GM12891 (cell line): ENCODE data around the gene ATRNL1.
"Not testable (repeated sequence)": the region's sequence is repeated elsewhere in the genome, so short reads cannot be mapped to it uniquely, and the experiment has no call there.

Source experiments
- DNase-seq: peaks from one replicate; pipeline ENCODE4 v3.0.0; 2011; ENCODE audit warnings: low spot score; ENCODE audit not compliant: insufficient read length
- FAIRE-seq: peaks from 2 replicates; lab custom pipeline; 2011; peaks lifted over from hg19 to GRCh38; lab: Jason Lieb, UNC
- PAX5 ChIP-seq: IDR thresholded peaks from 2 replicates; pipeline ENCODE4 v1.6.1; 2011; ENCODE audit warnings: low read length, moderate library complexity, mild to moderate bottlenecking; ENCODE audit not compliant: insufficient read depth, severe bottlenecking
- POLR2A ChIP-seq: IDR thresholded peaks from 2 replicates; pipeline ENCODE4 v1.6.1; 2011; ENCODE audit warnings: low read depth, low read length, control low read depth
- POLR2AphosphoS5 ChIP-seq: IDR thresholded peaks from 2 replicates; pipeline ENCODE4 v1.6.1; 2011; ENCODE audit warnings: low read depth, low read length, control low read depth
- POU2F2 ChIP-seq: IDR thresholded peaks from 2 replicates; pipeline ENCODE4 v1.6.1; 2011; ENCODE audit warnings: low read depth, mild to moderate bottlenecking, control low read depth, low read length, moderate library complexity
- SPI1 ChIP-seq: IDR thresholded peaks from 2 replicates; pipeline ENCODE4 v1.6.1; 2011; ENCODE audit warnings: low read depth, low read length, control low read depth
- TAF1 ChIP-seq: IDR thresholded peaks from 2 replicates; pipeline ENCODE4 v1.6.1; 2011; ENCODE audit warnings: low read depth, low read length, control low read depth

The ATRNL1 gene

DNA sequence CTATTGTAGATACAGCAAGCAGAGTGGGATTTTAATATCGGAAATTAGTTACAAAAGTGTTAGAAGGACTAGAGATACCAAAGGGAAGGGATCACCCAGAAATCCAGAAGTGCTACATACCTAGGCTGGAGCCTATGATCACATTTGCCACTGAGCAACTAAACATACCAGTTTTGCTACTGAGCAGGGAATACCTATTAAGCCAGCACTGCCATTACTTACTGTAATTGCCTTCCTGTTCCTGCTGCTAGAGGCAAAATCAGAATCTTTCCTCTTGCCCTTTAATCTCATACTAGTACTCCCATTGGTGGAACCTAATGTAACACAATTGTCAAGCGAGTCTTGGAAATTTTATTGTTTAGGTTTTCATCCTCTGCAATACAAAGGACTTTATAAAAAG lies 121.7 kb downstream of the ATRNL1 start:
- FAIRE-seq (peak; percentile 16), DNase-seq (no peak)
- TF ChIP-seq POLR2AphosphoS5: no peak
- TF ChIP-seq POLR2A: no peak
- no peak for TF ChIP-seq PAX5
- no peak for TF ChIP-seq SPI1
- no peak for TF ChIP-seq TAF1
- TF ChIP-seq POU2F2: no peak

DNA sequence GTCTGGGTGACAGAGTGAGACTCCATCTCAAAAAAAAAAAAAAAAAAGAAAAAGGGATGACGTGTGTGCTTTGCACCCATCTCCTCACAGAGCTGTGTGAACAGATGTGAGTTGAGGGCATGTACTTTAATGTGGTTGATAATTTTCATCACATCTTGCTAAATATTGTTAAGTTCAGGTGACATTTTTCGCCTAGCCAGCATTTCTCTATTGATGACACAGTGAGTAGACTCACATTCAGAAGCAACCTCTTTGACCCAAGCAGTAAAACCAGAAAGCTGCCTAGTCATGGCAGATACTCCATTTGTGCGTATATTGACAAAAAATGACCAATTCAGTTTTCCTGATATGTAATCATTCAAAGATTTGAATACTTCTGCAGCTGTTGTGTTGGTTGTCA lies 126.0 kb downstream of the ATRNL1 start:
- no peak for DNase-seq

DNA sequence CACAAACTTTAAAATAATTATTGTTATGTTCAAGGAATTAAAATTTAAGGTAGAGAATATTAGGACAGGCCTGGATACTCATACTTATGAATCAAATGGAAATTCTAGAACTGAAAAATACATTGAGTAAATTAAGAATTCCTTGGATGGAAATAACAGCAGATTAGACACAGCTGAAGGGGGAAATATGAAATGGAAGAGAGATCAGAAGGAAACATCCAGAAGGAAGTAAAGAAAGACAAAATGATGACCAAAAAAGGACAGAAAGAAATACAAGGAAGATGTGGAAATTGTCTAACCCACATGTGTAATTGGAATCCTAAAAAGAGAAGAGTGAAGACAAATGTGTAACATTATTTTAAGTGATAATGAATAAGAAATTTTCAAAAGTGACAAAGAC lies 128.9 kb downstream of the ATRNL1 start:
- no peak for TF ChIP-seq PAX5
- TF ChIP-seq POU2F2: no peak
- TF ChIP-seq POLR2AphosphoS5: no peak
- no peak for TF ChIP-seq POLR2A
- no peak for TF ChIP-seq TAF1
- TF ChIP-seq SPI1: no peak
- DNase-seq: no peak
- FAIRE-seq: no peak

More for the DNA sequence above, 126.0 kb downstream of the ATRNL1 start:
- TF ChIP-seq TAF1 (no peak), POU2F2 (no peak), POLR2AphosphoS5 (no peak), POLR2A (no peak), PAX5 (no peak), SPI1 (no peak)
- FAIRE-seq: no peak

DNA sequence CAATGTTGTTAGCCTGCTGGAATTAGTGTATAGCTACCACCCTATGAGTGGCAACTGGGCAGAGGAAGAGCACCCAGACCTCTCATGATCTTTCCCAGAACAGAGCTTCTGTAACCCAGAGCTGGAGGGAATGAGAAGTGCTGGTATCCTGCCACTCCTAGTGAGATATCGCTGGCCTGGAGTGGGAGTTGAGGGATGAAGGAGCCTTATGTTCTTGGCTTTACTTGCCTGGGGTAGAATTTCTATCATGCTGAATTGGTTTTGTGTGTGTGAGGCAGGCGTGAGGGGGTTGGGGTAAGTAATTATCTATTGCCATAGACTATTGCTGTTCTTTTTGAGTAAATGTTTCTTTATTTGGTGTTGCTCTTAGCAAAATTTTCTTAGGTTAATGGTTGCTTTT lies 146.6 kb downstream of the ATRNL1 start:
- no peak for TF ChIP-seq SPI1
- TF ChIP-seq TAF1: no peak
- DNase-seq (no peak), FAIRE-seq (no peak)

DNA sequence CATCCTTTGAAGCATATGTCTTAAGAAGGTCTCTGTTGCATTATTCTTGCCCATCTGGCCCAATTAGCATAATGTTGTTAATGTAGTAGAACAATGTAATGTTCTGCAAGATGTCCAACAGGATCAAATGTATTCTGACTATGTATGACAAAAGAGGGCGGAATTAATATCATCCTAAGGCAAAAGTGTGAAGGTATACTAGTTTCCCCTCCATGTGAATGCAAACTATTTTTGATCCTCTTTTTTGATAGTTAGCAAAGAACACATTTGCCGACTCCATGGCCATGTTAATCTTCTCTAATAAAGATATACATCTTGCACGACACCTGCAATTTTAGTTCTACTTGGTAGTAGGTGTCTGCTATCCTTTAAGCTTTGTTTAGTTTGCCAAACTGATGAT lies 157.6 kb downstream of the ATRNL1 start:
- FAIRE-seq (no peak), DNase-seq (no peak)
- no peak for TF ChIP-seq POU2F2
- TF ChIP-seq POLR2A: no peak
- no peak for TF ChIP-seq POLR2AphosphoS5
- TF ChIP-seq SPI1: no peak
- no peak for TF ChIP-seq PAX5
- no peak for TF ChIP-seq TAF1

DNA sequence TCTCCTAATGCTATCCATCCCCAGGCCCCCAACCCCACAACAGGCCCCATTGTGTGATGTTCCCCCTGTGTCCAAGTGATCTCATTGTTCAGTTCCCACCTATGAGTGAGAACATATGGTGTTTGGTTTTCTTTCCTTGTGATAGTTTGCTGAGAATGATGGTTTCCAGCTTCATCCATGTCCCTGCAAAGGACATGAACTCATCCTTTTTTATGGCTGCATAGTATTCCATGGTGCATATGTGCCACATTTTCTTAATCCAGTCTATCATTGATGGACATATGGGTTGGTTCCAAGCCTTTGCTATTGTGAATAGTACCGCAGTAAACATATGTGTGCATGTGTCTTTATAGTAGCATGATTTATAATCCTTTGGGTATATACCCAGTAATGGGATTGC lies 160.6 kb downstream of the ATRNL1 start:
- not testable (repeated sequence) for FAIRE-seq, DNase-seq

DNA sequence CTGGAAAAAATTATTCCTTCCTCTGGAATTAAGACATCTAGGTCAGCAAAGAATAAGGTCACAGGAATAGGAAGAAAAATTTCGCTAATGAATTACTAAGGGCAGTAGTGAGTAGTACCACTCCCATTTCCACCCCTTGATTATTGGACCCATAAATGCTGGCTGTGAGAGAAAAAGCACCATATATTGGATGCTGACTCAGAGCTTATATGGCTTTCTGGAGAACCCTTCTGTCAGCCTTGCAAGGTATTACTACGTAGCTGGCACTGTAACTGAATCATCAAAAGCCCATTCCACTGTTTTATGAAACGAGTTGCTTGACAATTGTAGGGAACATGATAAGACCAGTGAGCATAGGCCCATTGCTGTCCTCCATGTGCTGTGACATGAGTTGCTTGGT lies 179.3 kb downstream of the ATRNL1 start:
- FAIRE-seq: no peak
- no peak for DNase-seq
- no peak for TF ChIP-seq TAF1
- TF ChIP-seq SPI1: no peak
- TF ChIP-seq POLR2A: no peak
- TF ChIP-seq POLR2AphosphoS5: no peak
- no peak for TF ChIP-seq POU2F2
- no peak for TF ChIP-seq PAX5

DNA sequence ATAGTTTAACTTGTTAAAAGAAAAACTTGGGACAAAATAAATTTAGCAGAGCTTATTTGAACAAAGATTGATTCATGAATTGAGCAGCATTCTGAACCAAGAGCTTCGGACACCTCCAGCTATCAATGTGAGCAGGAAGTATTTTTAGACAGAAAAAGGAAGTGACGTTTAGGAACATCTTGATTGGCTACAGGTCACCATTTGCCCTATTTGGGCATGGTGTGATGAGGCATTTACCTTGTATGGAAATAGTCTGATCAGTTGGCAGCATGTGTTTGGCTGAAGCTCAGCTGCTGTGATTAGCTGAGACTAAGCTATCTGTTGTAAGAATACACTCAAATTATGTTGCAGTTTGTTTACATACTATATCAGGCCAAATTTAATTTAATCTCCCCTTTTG lies 185.1 kb downstream of the ATRNL1 start:
- FAIRE-seq (no peak), DNase-seq (no peak)
- TF ChIP-seq SPI1 (peak; percentile 24; the same call in 1 of the 2 replicates), POLR2A (no peak)

DNA sequence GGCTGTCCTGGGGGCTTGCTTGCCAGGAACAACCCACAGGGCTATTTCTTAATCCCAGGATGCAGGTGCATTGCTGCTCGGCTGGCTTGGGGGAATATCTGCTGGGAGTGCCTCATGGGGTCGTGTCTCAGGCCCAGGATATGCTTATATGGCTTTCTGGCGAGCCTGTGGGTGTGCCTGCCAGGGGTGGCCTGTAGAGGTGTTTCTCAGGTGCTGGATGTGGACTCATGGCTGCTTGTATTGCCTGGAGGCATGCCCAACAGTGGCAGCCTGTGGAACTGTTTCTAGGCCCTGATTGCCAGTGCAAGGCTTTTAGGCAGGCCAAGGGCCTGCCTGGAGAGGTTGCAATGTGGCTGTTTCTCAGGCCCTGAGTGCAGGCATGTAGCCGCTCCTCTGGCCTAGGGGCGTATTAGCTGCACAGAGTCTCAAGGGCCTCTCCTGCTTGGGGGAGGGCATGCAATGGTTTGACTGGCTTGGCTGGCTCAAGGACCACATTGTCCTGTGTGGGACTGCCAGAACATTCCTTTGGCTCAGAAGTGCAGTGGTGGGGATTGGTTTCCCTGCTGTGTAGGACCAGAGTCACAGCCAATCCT lies 202.1 kb downstream of the ATRNL1 start:
- DNase-seq (no peak), FAIRE-seq (no peak)
- TF ChIP-seq PAX5 (no peak), POLR2AphosphoS5 (no peak), POLR2A (no peak), SPI1 (no peak), TAF1 (no peak), POU2F2 (no peak)

DNA sequence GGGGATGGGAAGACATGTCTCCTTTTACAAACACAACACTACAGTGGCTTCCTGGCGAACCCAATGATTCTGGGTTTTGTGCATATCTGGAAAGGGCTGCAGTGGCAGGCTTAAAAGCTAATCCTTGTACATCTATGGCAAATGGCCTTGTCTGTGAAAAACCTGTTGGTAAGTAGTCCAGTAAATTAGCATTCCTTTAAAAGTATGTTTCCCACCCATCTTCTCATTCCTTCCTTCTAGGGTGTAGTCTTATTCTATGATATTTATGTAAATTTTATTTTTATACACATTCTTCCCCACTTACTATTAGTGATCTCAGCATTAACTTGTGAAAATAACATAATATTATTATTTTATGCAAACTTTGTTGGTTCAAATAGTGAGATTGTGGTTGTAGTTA lies 206.9 kb downstream of the ATRNL1 start:
- TF ChIP-seq POU2F2 (no peak), SPI1 (no peak), POLR2AphosphoS5 (no peak)
- DNase-seq (no peak), FAIRE-seq (no peak)

DNA sequence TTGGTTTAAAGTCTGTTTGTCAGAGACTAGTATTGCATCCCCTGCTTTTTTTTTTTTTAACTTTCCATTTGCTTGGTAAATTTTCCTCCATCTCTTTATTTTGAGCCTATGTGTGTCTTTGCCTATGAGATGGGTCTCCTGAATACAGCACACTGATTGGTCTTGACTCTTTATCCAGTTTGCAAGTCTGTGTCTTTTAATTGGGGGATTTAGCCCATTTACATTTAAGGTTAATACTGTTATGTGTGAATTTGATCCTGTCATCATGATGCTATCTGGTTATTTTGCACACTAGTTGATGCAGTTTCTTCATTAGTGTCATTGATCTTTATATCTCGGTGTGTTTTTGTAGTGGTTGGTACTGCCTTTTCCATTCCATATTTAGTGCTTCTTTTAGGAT lies 226.5 kb downstream of the ATRNL1 start:
- not testable (repeated sequence) for FAIRE-seq, DNase-seq
